ENCODE measurements around the gene SGTB.

The SGTB gene

DNA sequence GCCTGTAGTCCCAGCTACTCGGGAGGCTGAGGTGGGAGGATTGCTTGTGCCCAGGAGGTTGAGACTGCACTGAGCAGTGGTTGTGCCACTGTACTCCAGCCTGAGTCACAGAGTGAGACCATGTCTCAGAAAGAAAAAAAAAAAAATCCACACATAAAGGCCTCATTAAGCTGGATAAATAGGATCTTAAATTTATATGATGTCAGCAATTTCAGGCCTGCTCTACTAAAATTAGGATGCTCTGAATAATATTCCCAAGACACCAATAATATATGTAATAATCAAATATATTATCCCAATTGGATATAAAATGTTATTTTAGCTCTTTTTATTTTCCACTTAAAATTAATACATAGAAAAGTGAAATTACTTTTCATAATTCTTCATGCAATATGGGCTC, 43.7 kb upstream of the SGTB start:
- TF ChIP-seq, protein P1, sequence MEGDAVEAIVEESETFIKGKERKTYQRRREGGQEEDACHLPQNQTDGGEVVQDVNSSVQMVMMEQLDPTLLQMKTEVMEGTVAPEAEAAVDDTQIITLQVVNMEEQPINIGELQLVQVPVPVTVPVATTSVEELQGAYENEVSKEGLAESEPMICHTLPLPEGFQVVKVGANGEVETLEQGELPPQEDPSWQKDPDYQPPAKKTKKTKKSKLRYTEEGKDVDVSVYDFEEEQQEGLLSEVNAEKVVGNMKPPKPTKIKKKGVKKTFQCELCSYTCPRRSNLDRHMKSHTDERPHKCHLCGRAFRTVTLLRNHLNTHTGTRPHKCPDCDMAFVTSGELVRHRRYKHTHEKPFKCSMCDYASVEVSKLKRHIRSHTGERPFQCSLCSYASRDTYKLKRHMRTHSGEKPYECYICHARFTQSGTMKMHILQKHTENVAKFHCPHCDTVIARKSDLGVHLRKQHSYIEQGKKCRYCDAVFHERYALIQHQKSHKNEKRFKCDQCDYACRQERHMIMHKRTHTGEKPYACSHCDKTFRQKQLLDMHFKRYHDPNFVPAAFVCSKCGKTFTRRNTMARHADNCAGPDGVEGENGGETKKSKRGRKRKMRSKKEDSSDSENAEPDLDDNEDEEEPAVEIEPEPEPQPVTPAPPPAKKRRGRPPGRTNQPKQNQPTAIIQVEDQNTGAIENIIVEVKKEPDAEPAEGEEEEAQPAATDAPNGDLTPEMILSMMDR (conservative IDR thresholded peaks at IDR 0.05): no peak
- no peak overlapping the region for H3K27ac ChIP-seq

DNA sequence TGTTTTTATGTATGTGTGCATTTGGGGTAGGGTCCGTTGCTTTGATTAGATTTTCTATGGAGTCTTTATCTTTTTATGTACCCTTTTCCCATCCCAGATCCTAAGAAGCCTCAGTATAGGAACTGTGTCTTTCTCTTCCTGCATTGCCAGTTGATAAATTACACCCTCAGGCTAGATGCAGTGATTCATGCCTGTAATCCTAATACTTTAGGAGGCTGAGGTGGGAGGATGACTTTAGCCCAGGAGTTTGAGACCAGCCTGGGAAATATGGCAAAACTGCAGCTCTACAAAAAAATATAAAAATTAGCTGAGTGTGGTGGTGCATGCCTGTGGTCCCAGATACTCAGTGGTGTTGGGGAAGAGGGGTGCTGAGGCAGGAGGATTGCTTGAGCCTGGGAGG, 40.3 kb upstream of the SGTB start:
- no peak overlapping the region for H3K27ac ChIP-seq
- TF ChIP-seq, protein P1 (conservative IDR thresholded peaks at IDR 0.05): no peak

DNA sequence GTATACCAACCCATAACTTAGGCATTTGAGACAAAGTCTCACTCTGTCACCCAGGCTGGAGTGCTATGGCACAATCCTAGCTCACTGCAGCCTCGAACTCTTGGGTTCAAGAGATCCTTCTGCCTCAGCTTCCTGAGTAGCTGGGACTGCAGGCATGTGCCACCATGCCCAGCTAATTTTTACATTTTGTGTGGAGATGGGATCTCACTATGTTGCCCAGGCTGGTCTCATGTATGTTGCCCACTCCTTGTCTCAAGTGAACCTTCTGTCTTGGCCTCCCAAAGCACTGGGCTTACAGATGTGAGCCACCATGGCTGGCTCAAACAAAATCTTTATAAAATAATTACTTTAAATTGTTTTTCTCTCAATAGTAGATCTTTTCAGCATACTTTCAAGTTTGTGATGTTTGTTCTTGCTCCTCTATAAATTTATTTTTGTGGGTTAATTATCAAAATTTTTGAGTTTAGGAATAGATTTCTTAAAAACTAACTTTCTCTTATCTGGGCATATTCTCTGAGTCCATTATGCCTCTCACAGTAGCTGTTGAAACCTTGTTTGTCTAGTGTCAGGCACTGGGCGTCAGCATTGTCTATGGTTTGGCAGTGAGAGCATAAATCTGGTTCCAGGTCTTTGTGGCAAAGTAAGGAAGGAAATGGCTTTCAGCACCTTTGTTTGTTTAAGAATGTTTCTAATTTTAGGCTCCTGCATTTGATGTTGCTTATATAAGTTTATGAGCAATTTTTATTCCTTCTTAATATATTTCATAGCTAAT, 38.8 kb upstream of the SGTB start:
- TF ChIP-seq, protein P1 (conservative IDR thresholded peaks at IDR 0.05): peak; percentile 62
- H3K27ac ChIP-seq: peak overlapping the region; percentile 23; the same call in 1 of the 2 replicates

GRCh38 chr5:65758546-65759144, 36.7 kb upstream of the SGTB start:
- TF ChIP-seq, protein P1 (conservative IDR thresholded peaks at IDR 0.05): no peak

GRCh38 chr5:65753189-65753588, 31.3 kb upstream of the SGTB start:
- no peak overlapping the region for H3K27ac ChIP-seq
- TF ChIP-seq, protein P1 (conservative IDR thresholded peaks at IDR 0.05): no peak

More at GRCh38 chr5:65758546-65759144, 36.7 kb upstream of the SGTB start:
- no peak overlapping the region for H3K27ac ChIP-seq

- peak overlapping the region; percentile 16; the same call in 1 of the 2 replicates for H3K27ac ChIP-seq
- TF ChIP-seq, protein P1 (conservative IDR thresholded peaks at IDR 0.05): no peak
These were observed 29.0 kb upstream of the SGTB start for GRCh38 chr5:65750938-65751337.

DNA sequence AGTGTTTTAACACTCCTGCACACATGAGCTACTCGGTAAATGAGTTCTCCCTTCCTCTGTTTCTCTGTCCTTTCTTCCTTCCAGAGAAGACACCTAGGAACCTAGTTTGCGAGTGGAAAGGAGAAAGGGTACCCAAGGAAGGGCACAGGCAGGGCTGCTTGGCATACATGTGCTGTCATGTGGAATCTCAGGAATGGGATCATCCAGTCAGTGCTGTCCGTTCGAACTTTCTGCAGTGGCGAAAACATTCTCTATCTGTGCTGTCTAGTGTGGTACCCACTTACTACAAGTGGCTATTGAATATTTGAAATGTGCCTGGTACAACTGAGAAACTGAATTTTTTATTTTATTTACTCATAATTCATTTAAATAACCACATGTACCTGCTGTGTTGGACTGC, 28.0 kb upstream of the SGTB start:
- TF ChIP-seq, protein P1 (conservative IDR thresholded peaks at IDR 0.05): no peak

More for the DNA sequence above, 28.0 kb upstream of the SGTB start:
- H3K27ac ChIP-seq: peak overlapping the region; percentile 16

Measured in VCaP (cell line).